SK-N-SH treated with all-trans-retinoic acid at 6 μM for 48 hours (cell line): ENCODE data around the gene CCDC88C.

Experiments used
- ATAC-seq: fragments of 200-7000 bp; cut with Tn5 transposase; 3 replicates; pipeline ENCODE4 v1.9.1; 2020; ENCODE audit warnings: mild to moderate bottlenecking, moderate library complexity
- ARNTL ChIP-seq: fragments of 450-650 bp; formaldehyde crosslinking; IDR thresholded peaks from 2 replicates; pipeline ENCODE4 v1.5.0; 2020; ENCODE audit warnings: low read depth, mild to moderate bottlenecking, moderate library complexity, borderline replicate concordance
- BACH2 ChIP-seq: fragments of 250-450 bp; sonication (Bioruptor Pico); IDR thresholded peaks from 2 replicates; pipeline ENCODE4 v1.9.0; 2021; ENCODE audit warnings: mild to moderate bottlenecking, borderline replicate concordance
- ESRRG ChIP-seq: fragments of 250-450 bp; sonication (Bioruptor Pico); IDR thresholded peaks from 2 replicates; pipeline ENCODE4 v1.6.1; 2021; ENCODE audit warnings: mild to moderate bottlenecking
- GLIS3 ChIP-seq: fragments of 250-450 bp; sonication (Bioruptor Pico); IDR thresholded peaks from 2 replicates; pipeline ENCODE4 v1.5.0; 2020; ENCODE audit warnings: mild to moderate bottlenecking, moderate library complexity
- ISL1 ChIP-seq: fragments of 250-450 bp; sonication (Bioruptor Pico); IDR thresholded peaks from 2 replicates; pipeline ENCODE4 v2.1.2; 2022; ENCODE audit warnings: mild to moderate bottlenecking, moderate library complexity
- OSR1 ChIP-seq: fragments of 250-450 bp; sonication (Bioruptor Pico); IDR thresholded peaks from 2 replicates; pipeline ENCODE4 v1.8.0; 2022; ENCODE audit warnings: moderate library complexity, mild to moderate bottlenecking, inconsistent platforms
- POU6F1 ChIP-seq: fragments of 250-450 bp; sonication (Bioruptor Pico); IDR thresholded peaks from 2 replicates; pipeline ENCODE4 v1.8.0; 2021; ENCODE audit warnings: low read depth, mild to moderate bottlenecking, moderate library complexity, borderline replicate concordance
- PPARA ChIP-seq: fragments of 250-450 bp; sonication (Bioruptor Pico); IDR thresholded peaks from 2 replicates; pipeline ENCODE4 v1.5.0; 2020; ENCODE audit warnings: mild to moderate bottlenecking, borderline replicate concordance
- RARB ChIP-seq: fragments of 250-450 bp; sonication (Bioruptor Pico); IDR thresholded peaks from 2 replicates; pipeline ENCODE4 v1.8.0; 2021; ENCODE audit warnings: mild to moderate bottlenecking, moderate library complexity
- SNAI2 ChIP-seq: fragments of 250-450 bp; sonication (Bioruptor Pico); IDR thresholded peaks from 2 replicates; pipeline ENCODE4 v1.5.0; 2020; ENCODE audit warnings: mild to moderate bottlenecking, moderate library complexity
- TOX ChIP-seq: fragments of 250-450 bp; sonication (Bioruptor Pico); IDR thresholded peaks from 2 replicates; pipeline ENCODE4 v1.8.0; 2021; ENCODE audit warnings: mild to moderate bottlenecking, moderate library complexity, borderline replicate concordance
- ZC3H10 ChIP-seq: fragments of 250-450 bp; sonication (Bioruptor Pico); IDR thresholded peaks from 2 replicates; pipeline ENCODE4 v1.5.1; 2021; ENCODE audit warnings: mild to moderate bottlenecking, moderate library complexity
- ZFP3 ChIP-seq: fragments of 250-450 bp; sonication (Bioruptor Pico); IDR thresholded peaks from 2 replicates; pipeline ENCODE4 v1.5.0; 2020; ENCODE audit warnings: mild to moderate bottlenecking, moderate library complexity
- ZFP30 ChIP-seq: fragments of 450-650 bp; formaldehyde crosslinking; IDR thresholded peaks from 2 replicates; pipeline ENCODE4 v1.5.0; 2022; ENCODE audit warnings: mild to moderate bottlenecking, moderate library complexity
- ZNF565 ChIP-seq: fragments of 450-650 bp; formaldehyde crosslinking; conservative IDR thresholded peaks from 2 replicates; pipeline ENCODE4 v1.5.0; 2020; ENCODE audit warnings: low read depth, mild to moderate bottlenecking, moderate library complexity
- ZNF70 ChIP-seq: fragments of 450-650 bp; formaldehyde crosslinking; IDR thresholded peaks from 2 replicates; pipeline ENCODE4 v1.5.0; 2020; ENCODE audit warnings: mild to moderate bottlenecking, moderate library complexity
- ZNF8 ChIP-seq: fragments of 450-650 bp; formaldehyde crosslinking; IDR thresholded peaks from 2 replicates; pipeline ENCODE4 v1.5.0; 2020; ENCODE audit warnings: mild to moderate bottlenecking, moderate library complexity
- TF ChIP-seq, protein P1 (sequence below): fragments of 250-450 bp; sonication (Bioruptor Pico); IDR thresholded peaks from 2 replicates; pipeline ENCODE4 v1.5.1; 2020; ENCODE audit warnings: low read depth, mild to moderate bottlenecking, moderate library complexity
- TF ChIP-seq, protein P2 (sequence below): fragments of 250-450 bp; sonication (Bioruptor Pico); IDR thresholded peaks from 2 replicates; pipeline ENCODE4 v1.5.1; 2021; ENCODE audit warnings: mild to moderate bottlenecking, moderate library complexity

CCDC88C gene

GRCh38 chr14:91380123-91380522, 37.5 kb downstream of the CCDC88C start:
- ATAC-seq, result no peak
- no peak for TF ChIP-seq ZFP3 (CRISPR knock-in tag)
- no peak for TF ChIP-seq ZNF70
- TF ChIP-seq, protein P1, sequence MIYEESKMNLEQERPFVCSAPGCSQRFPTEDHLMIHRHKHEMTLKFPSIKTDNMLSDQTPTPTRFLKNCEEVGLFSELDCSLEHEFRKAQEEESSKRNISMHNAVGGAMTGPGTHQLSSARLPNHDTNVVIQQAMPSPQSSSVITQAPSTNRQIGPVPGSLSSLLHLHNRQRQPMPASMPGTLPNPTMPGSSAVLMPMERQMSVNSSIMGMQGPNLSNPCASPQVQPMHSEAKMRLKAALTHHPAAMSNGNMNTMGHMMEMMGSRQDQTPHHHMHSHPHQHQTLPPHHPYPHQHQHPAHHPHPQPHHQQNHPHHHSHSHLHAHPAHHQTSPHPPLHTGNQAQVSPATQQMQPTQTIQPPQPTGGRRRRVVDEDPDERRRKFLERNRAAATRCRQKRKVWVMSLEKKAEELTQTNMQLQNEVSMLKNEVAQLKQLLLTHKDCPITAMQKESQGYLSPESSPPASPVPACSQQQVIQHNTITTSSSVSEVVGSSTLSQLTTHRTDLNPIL, result no peak
- TF ChIP-seq SNAI2 (CRISPR knock-in tag), result no peak
- TF ChIP-seq ZC3H10 (CRISPR knock-in tag), result no peak
- no peak for TF ChIP-seq ISL1 (CRISPR knock-in tag)
- no peak for TF ChIP-seq RARB (CRISPR knock-in tag)
- no peak for TF ChIP-seq ZNF8 (CRISPR knock-in tag)
- TF ChIP-seq ZFP30 (CRISPR knock-in tag), result no peak
- TF ChIP-seq GLIS3 (CRISPR knock-in tag), result no peak
- TF ChIP-seq OSR1 (CRISPR knock-in tag), result no peak
- TF ChIP-seq ARNTL, result no peak
- no peak for TF ChIP-seq ZNF565
- TF ChIP-seq, protein P2, sequence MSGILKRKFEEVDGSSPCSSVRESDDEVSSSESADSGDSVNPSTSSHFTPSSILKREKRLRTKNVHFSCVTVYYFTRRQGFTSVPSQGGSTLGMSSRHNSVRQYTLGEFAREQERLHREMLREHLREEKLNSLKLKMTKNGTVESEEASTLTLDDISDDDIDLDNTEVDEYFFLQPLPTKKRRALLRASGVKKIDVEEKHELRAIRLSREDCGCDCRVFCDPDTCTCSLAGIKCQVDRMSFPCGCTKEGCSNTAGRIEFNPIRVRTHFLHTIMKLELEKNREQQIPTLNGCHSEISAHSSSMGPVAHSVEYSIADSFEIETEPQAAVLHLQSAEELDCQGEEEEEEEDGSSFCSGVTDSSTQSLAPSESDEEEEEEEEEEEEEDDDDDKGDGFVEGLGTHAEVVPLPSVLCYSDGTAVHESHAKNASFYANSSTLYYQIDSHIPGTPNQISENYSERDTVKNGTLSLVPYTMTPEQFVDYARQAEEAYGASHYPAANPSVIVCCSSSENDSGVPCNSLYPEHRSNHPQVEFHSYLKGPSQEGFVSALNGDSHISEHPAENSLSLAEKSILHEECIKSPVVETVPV (CRISPR knock-in tag), result no peak

DNA sequence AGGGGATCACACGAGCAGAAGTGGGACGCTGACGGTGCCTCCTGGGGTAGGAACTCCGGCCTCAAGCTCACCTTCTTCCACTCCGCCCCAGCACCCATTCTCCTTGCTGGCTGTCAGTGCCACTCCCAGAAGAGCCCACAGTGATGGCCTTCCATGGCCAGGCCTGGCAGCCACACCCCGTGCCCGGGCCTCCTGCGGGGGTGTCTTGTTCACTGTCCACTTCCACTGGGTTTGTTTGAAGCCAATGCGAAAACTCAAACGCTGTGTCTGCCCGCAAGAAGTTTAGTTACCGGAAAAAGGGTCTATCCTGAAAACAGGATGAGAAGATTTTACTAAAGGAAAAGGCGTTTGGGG, 38.1 kb downstream of the CCDC88C start:
- ATAC-seq, result no peak

GRCh38 chr14:91378930-91379578, 38.6 kb downstream of the CCDC88C start:
- TF ChIP-seq ESRRG (CRISPR knock-in tag) (no peak), ZNF8 (CRISPR knock-in tag) (no peak), ISL1 (CRISPR knock-in tag) (no peak), POU6F1 (CRISPR knock-in tag) (no peak), ZNF565 (no peak), ZC3H10 (CRISPR knock-in tag) (no peak), ARNTL (no peak), TOX (CRISPR knock-in tag) (no peak), ZFP30 (CRISPR knock-in tag) (no peak), BACH2 (CRISPR knock-in tag) (no peak), RARB (CRISPR knock-in tag) (no peak)
- TF ChIP-seq, protein P1, result no peak
- TF ChIP-seq, all 23 proteins: peak for 0
- ATAC-seq, result no peak

More for the DNA sequence above, 38.1 kb downstream of the CCDC88C start:
- TF ChIP-seq ISL1 (CRISPR knock-in tag) (no peak), ZC3H10 (CRISPR knock-in tag) (no peak), ESRRG (CRISPR knock-in tag) (no peak), OSR1 (CRISPR knock-in tag) (no peak), ZNF8 (CRISPR knock-in tag) (no peak), ARNTL (no peak), PPARA (CRISPR knock-in tag) (no peak), ZFP30 (CRISPR knock-in tag) (no peak)
- TF ChIP-seq, protein P2 (CRISPR knock-in tag), result no peak
- TF ChIP-seq, protein P1, result no peak
